HepG2 (cell line): ENCODE measurements around the gene ZNF212. TPM values are rescaled to one million over a fixed set of nuclear protein-coding genes. Genes with fewer than 3 reads are reported as not detected.

Experiments used
- CHCHD3 ChIP-seq: sonication (generic); formaldehyde crosslinking; IDR thresholded peaks from 2 replicates; pipeline ENCODE4 v1.8.0; 2022; ENCODE audit warnings: mild to moderate bottlenecking, missing genetic modification reagents, moderate library complexity
- DNMT1 ChIP-seq: sonication (generic); formaldehyde crosslinking; IDR thresholded peaks from 2 replicates; pipeline ENCODE4 v1.5.1; 2020; ENCODE audit warnings: mild to moderate bottlenecking, missing genetic modification reagents
- EED ChIP-seq: sonication (generic); formaldehyde crosslinking; IDR thresholded peaks from 2 replicates; pipeline ENCODE4 v1.5.0; 2020; ENCODE audit warnings: mild to moderate bottlenecking, missing genetic modification reagents
- GTF3A ChIP-seq: sonication (generic); formaldehyde crosslinking; conservative IDR thresholded peaks from 2 replicates; pipeline ENCODE4 v1.4.0; 2020; ENCODE audit warnings: mild to moderate bottlenecking, missing genetic modification reagents
- IKZF4 ChIP-seq: sonication (generic); formaldehyde crosslinking; IDR thresholded peaks from 2 replicates; pipeline ENCODE4 v1.5.1; 2020; ENCODE audit warnings: borderline replicate concordance, mild to moderate bottlenecking, low read depth, missing genetic modification reagents; ENCODE audit errors: not compliant biosample characterization
- IRF2 ChIP-seq: IDR thresholded peaks from 2 replicates; pipeline ENCODE4 v1.6.1; 2018; ENCODE audit warnings: missing genetic modification reagents, missing compliant biosample characterization
- KLF9 ChIP-seq: IDR thresholded peaks from 2 replicates; pipeline ENCODE4 v1.6.1; 2016; ENCODE audit warnings: low read depth
- NFKB2 ChIP-seq: sonication (generic); formaldehyde crosslinking; IDR thresholded peaks from 2 replicates; pipeline ENCODE4 v1.4.0; 2020; ENCODE audit warnings: missing genetic modification reagents, borderline replicate concordance
- POLR2G ChIP-seq: fragments of 200-400 bp; formaldehyde crosslinking; IDR thresholded peaks from 2 replicates; pipeline ENCODE4 v1.6.1; 2018; ENCODE audit warnings: mild to moderate bottlenecking, low read depth, low read length, moderate library complexity
- RCOR2 ChIP-seq: IDR thresholded peaks from 2 replicates; pipeline ENCODE4 v1.6.1; 2016; ENCODE audit warnings: missing biosample characterization, missing genetic modification reagents
- RFXAP ChIP-seq: sonication (generic); formaldehyde crosslinking; IDR thresholded peaks from 2 replicates; pipeline ENCODE4 v1.4.0; 2020; ENCODE audit warnings: missing genetic modification reagents, borderline replicate concordance
- SAP130 ChIP-seq: IDR thresholded peaks from 2 replicates; pipeline ENCODE4 v1.6.1; 2016; ENCODE audit warnings: low read depth
- YY1 ChIP-seq: IDR thresholded peaks from 2 replicates; pipeline ENCODE4 v1.6.1; 2011; ENCODE audit warnings: low read length, low read depth, moderate library complexity, mild to moderate bottlenecking; ENCODE audit not compliant: insufficient read depth, insufficient replicate concordance
- ZNF530 ChIP-seq: sonication (generic); formaldehyde crosslinking; IDR thresholded peaks from 2 replicates; pipeline ENCODE4 v1.5.0; 2020; ENCODE audit warnings: low read depth, mild to moderate bottlenecking, missing genetic modification reagents
- ZNF670 ChIP-seq: sonication (generic); formaldehyde crosslinking; IDR thresholded peaks from 2 replicates; pipeline ENCODE4 v1.8.0; 2022; ENCODE audit warnings: mild to moderate bottlenecking, missing genetic modification reagents, borderline replicate concordance
- ZNF775 ChIP-seq: sonication (generic); formaldehyde crosslinking; IDR thresholded peaks from 2 replicates; pipeline ENCODE4 v1.4.0; 2020; ENCODE audit warnings: missing genetic modification reagents, mild to moderate bottlenecking, moderate library complexity, borderline replicate concordance
- ZNF841 ChIP-seq: sonication (generic); formaldehyde crosslinking; IDR thresholded peaks from 2 replicates; pipeline ENCODE4 v1.8.1; 2023; ENCODE audit warnings: missing genetic modification reagents, borderline replicate concordance
- ZNF878 ChIP-seq: sonication (generic); formaldehyde crosslinking; IDR thresholded peaks from 2 replicates; pipeline ENCODE4 v1.8.1; 2023; ENCODE audit warnings: mild to moderate bottlenecking, missing genetic modification reagents, moderate library complexity
- polyA plus RNA-seq, 8 experiments: library from polyadenylated mRNA; depleted of rRNA in 3 of 8; stranded (reverse) in 7 of 8; unstranded in 1 of 8; fragments of >200 nt; fragmentation: Illumina TruSeq in 4 of 8; extraction: Trizol in 4 of 8; gene quantifications; 2 replicates each; pipeline versions ENCODE4 v1.2.1 to v1.2.3, GENCODE V29; 2011 to 2016; ENCODE audit warnings: low read depth in 4 of 8, missing spikeins in 1 of 8, mixed read lengths in 1 of 8; ENCODE audit not compliant: insufficient read depth in 1 of 8
- total RNA-seq, 5 experiments: library from RNA; depleted of rRNA; stranded (reverse); fragments of >200 nt; fragmentation: Illumina TruSeq; extraction: Trizol; gene quantifications; 2 replicates each; pipeline ENCODE4 v1.2.3, GENCODE V29; 2016; ENCODE audit warnings: low read depth in 1 of 5
- TF ChIP-seq, protein P1 (sequence below): sonication (generic); formaldehyde crosslinking; IDR thresholded peaks from 2 replicates; pipeline ENCODE4 v1.5.1; 2020; ENCODE audit warnings: missing genetic modification reagents, mild to moderate bottlenecking, borderline replicate concordance
- TF ChIP-seq, protein P2 (sequence below): sonication (generic); formaldehyde crosslinking; IDR thresholded peaks from 2 replicates; pipeline ENCODE4 v1.9.0; 2021; ENCODE audit warnings: missing genetic modification reagents, borderline replicate concordance
- TF ChIP-seq, protein P3 (sequence below): sonication (generic); formaldehyde crosslinking; conservative IDR thresholded peaks from 2 replicates; pipeline ENCODE4 v1.8.0; 2022; ENCODE audit warnings: missing genetic modification reagents

Gene ZNF212
- total and polyA plus RNA-seq, 2 of the 13 experiments (the other 11 are each of a cell fraction or from before 2014, with no cell fraction given) = 2.6 to 3.8 TPM

DNA sequence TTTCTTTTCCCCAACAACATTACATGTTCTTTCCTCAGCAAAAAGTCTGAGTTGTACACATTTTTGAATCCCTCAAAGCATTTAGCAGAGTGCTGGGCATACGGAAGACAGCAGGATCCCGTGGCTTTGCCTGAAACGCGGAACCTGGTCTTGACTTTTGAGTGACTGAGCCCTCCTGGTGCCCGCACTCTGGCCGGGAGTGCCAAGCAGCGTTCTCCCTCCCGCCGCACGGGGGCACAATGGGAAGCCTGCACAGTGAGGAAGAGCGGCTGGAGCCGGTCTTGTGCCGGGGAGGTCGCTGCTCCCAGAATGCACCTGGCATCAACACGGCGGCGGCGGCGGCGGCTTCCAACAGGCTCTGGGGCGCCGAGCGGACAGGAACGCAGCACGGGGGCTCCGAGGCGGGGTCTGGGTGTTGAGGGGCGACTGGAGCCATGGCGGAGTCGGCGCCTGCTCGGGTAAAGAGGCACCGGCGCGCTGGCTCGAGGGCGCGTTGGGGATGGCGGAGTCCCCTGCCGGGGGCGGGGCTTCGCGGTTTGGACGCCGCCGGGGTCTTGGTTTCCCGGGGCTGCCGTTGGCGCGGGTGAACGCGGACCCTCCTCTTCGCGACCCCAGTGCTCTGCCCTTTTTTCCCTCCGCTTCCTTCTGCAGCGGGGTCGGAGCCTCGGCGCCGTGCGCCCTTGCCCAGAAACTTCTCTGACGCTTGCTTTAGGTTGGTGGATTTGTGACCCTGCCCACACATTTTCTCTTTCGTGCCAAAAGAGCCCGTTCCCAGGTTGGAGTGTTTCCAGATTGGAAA lies at the start of gene ZNF212 (continued):
- TF ChIP-seq ZNF530 (no peak), RCOR2 (peak; percentile 34; the same call in 1 of the 2 replicates), POLR2G (peak; percentile 85), ZNF878 (CRISPR knock-in tag) (peak; percentile 77), NFKB2 (CRISPR knock-in tag) (peak; percentile 79; the same call in 1 of the 2 replicates), RFXAP (peak; percentile 88), IKZF4 (CRISPR knock-in tag) (no peak), ZNF670 (CRISPR knock-in tag) (peak; percentile 91; the same call in 1 of the 2 replicates), ZNF841 (CRISPR knock-in tag) (no peak), EED (CRISPR knock-in tag) (peak; percentile 87; the same call in 1 of the 2 replicates), DNMT1 (CRISPR knock-in tag) (peak; percentile 84; the same call in 1 of the 2 replicates), CHCHD3 (peak; percentile 83), GTF3A (CRISPR knock-in tag) (peak; percentile 84; the same call in 1 of the 2 replicates), IRF2 (CRISPR knock-in tag) (peak; percentile 91), ZNF775 (CRISPR knock-in tag) (no peak), KLF9 (CRISPR knock-in tag) (no peak), SAP130 (CRISPR knock-in tag) (peak; percentile 95), YY1 (peak; percentile 79)
- TF ChIP-seq, protein P1, sequence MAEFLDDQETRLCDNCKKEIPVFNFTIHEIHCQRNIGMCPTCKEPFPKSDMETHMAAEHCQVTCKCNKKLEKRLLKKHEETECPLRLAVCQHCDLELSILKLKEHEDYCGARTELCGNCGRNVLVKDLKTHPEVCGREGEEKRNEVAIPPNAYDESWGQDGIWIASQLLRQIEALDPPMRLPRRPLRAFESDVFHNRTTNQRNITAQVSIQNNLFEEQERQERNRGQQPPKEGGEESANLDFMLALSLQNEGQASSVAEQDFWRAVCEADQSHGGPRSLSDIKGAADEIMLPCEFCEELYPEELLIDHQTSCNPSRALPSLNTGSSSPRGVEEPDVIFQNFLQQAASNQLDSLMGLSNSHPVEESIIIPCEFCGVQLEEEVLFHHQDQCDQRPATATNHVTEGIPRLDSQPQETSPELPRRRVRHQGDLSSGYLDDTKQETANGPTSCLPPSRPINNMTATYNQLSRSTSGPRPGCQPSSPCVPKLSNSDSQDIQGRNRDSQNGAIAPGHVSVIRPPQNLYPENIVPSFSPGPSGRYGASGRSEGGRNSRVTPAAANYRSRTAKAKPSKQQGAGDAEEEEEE = peak; percentile 65; the same call in 1 of the 2 replicates
- TF ChIP-seq, protein P2, sequence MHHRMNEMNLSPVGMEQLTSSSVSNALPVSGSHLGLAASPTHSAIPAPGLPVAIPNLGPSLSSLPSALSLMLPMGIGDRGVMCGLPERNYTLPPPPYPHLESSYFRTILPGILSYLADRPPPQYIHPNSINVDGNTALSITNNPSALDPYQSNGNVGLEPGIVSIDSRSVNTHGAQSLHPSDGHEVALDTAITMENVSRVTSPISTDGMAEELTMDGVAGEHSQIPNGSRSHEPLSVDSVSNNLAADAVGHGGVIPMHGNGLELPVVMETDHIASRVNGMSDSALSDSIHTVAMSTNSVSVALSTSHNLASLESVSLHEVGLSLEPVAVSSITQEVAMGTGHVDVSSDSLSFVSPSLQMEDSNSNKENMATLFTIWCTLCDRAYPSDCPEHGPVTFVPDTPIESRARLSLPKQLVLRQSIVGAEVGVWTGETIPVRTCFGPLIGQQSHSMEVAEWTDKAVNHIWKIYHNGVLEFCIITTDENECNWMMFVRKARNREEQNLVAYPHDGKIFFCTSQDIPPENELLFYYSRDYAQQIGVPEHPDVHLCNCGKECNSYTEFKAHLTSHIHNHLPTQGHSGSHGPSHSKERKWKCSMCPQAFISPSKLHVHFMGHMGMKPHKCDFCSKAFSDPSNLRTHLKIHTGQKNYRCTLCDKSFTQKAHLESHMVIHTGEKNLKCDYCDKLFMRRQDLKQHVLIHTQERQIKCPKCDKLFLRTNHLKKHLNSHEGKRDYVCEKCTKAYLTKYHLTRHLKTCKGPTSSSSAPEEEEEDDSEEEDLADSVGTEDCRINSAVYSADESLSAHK (CRISPR knock-in tag) = no peak
- TF ChIP-seq, protein P3, sequence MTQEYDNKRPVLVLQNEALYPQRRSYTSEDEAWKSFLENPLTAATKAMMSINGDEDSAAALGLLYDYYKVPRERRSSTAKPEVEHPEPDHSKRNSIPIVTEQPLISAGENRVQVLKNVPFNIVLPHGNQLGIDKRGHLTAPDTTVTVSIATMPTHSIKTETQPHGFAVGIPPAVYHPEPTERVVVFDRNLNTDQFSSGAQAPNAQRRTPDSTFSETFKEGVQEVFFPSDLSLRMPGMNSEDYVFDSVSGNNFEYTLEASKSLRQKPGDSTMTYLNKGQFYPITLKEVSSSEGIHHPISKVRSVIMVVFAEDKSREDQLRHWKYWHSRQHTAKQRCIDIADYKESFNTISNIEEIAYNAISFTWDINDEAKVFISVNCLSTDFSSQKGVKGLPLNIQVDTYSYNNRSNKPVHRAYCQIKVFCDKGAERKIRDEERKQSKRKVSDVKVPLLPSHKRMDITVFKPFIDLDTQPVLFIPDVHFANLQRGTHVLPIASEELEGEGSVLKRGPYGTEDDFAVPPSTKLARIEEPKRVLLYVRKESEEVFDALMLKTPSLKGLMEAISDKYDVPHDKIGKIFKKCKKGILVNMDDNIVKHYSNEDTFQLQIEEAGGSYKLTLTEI (CRISPR knock-in tag) = no peak
